Spleen (tissue), 11 donors: Measurements from ENCODE around the gene G6PC3. TPM values are rescaled to one million over a fixed set of nuclear protein-coding genes. Genes with fewer than 3 reads are reported as not detected.

Experiments used
- DNase-seq: peaks from one replicate; pipeline ENCODE4 v3.0.0-alpha.2; 2020
- H3K27ac ChIP-seq, 8 donors: fragments of 200-600 bp; sonication (generic) in 7 of 8; 1 replicate in 4 of 8; 2 replicates in 4 of 8; pipeline versions ENCODE4 v1.5.0 to v1.8.0; 2016 to 2021; ENCODE audit warnings: inconsistent platforms in 4 of 8, mild to moderate bottlenecking in 4 of 8, moderate library complexity in 1 of 8
- H3K27me3 ChIP-seq, 7 donors: fragments of 200-600 bp; sonication (generic) in 6 of 7; replicated peaks in 1 of 7; 1 replicate in 4 of 7; 2 replicates in 3 of 7; pipeline versions ENCODE4 v1.5.0 to v1.8.0; 2016 to 2021; ENCODE audit warnings: inconsistent platforms in 3 of 7, mild to moderate bottlenecking in 1 of 7
- H3K36me3 ChIP-seq, 6 donors: fragments of 200-600 bp; sonication (generic) in 5 of 6; 1 replicate in 4 of 6; 2 replicates in 2 of 6; pipeline versions ENCODE4 v1.5.0 to v1.8.0; 2016 to 2021; ENCODE audit warnings: inconsistent platforms in 2 of 6
- H3K4me1 ChIP-seq, 6 donors: fragments of 200-600 bp; sonication (generic) in 5 of 6; 1 replicate in 3 of 6; 2 replicates in 3 of 6; pipeline versions ENCODE4 v1.5.0 to v1.8.0; 2016 to 2021; ENCODE audit warnings: inconsistent platforms in 3 of 6
- H3K4me3 ChIP-seq, 8 donors: fragments of 200-600 bp; sonication (generic) in 7 of 8; 1 replicate in 4 of 8; 2 replicates in 4 of 8; pipeline versions ENCODE4 v1.5.0 to v1.8.0; 2016 to 2021; ENCODE audit warnings: inconsistent platforms in 4 of 8, mild to moderate bottlenecking in 4 of 8, moderate library complexity in 2 of 8
- H3K9me3 ChIP-seq, 8 donors: fragments of 200-600 bp; sonication (generic) in 7 of 8; 1 replicate in 4 of 8; 2 replicates in 4 of 8; pipeline versions ENCODE4 v1.5.0 to v1.8.0; 2016 to 2021; ENCODE audit warnings: inconsistent platforms in 4 of 8
- POLR2A ChIP-seq, 3 donors: fragments of 450-650 bp; IDR thresholded peaks; one replicate each; pipeline ENCODE4 v1.5.1; 2017; ENCODE audit warnings: antibody characterized with exemption in 3 of 3, mild to moderate bottlenecking in 1 of 3
- POLR2AphosphoS5 ChIP-seq, 3 donors: sonication (generic); formaldehyde crosslinking; IDR thresholded peaks; one replicate each; pipeline ENCODE4 v1.5.1; 2017; ENCODE audit warnings: antibody characterized with exemption in 3 of 3
- WGBS, 5 donors: extraction: QIAGEN DNeasy Blood & Tissue Kit in 3 of 5; methylation state at CpG; one replicate each; pipeline versions ENCODE4 v1.1.5 to v1.1.7; 2013 to 2018; 5-methylcytosine and 5-hydroxymethylcytosine counted together
- intact Hi-C: fragments of 100-400 bp; cut with DNase I; formaldehyde crosslinking; loops from one replicate; pipeline ENCODE4 v1.15.0; 2023; ENCODE audit warnings: low total_unique reads
- polyA plus RNA-seq, 3 donors: library from polyadenylated mRNA; stranded (reverse); fragments of 200-250 nt; gene quantifications; one replicate each; pipeline ENCODE4 v1.2.1, GENCODE V29; 2013
- total RNA-seq, 7 donors: library from RNA; depleted of rRNA in 3 of 7; stranded (reverse); fragments of >200 nt in 3 of 7; fragmentation: NEBNext Ultra II Directional in 4 of 7; extraction: Animal tissue kit (Norgen Biotek cat#: 25700) in 4 of 7; gene quantifications; one replicate each; pipeline versions ENCODE4 v1.1.0 to v1.2.1, GENCODE V29; 2016 to 2021
- TF ChIP-seq, protein P1 (sequence below), 11 experiments: fragments of 200-600 bp in 7 of 11; fragments of 450-650 bp in 4 of 11; sonication (generic) in 4 of 11; IDR thresholded peaks in 8 of 11; conservative IDR thresholded peaks in 3 of 11; 1 replicate in 7 of 11; 2 replicates in 4 of 11; pipeline versions ENCODE4 v1.4.0 to v1.8.0; 2016 to 2021; ENCODE audit warnings: antibody characterized with exemption in 11 of 11, inconsistent platforms in 4 of 11, mild to moderate bottlenecking in 1 of 11
- donor health status: healthy with polysubstance abuse.
- donor health status: DM: no; HTN: no; CAD: no; lungs with moderate emphysema.
- donor health status: DM: no; HTN: no; CAD: no.
- donor health status: Bipolar disorder and iron deficiency.
- donor health status: healthy.
- donor health status: DM: no; HTN: no; CAD: no.
- donor health status: DM: yes; HTN: yes; CAD: no.

G6PC3 gene
- total and polyA plus RNA-seq, 10 donors: 24.9 to 49.2 (median 37.3) TPM

DNA sequence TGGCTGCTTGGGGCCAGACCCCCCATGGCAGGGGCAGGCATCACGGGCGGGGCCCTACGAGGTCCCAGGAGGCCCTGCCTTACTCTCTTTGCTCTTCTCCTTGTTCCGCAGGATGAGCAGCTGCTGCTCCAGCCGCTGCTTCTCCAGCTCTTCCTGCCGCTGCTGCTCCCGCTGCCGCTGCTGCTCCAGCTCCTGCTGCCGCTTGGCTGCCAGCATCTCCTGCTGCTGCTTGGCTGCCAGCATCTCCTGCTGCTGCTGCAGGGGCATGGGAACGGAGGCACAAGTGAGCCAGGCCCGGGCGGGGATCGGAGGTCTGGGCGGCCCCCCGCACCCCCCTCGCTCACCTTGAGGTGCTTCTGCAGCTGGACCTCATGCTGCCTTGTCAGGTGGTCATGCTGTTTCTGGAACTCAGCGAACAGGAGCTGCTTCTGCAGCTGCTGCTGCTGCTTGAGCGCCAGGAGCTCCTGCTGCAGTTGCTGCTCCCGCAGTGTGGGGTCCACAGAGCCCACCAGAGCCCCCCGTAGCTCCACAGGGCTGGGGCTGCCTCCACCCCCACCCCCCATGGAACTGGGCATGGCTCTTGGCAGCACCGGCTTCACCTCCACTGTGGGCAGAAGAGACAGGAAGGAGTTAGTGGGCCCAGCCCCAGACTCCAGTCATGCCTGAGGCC lies 22.8 kb downstream of the G6PC3 start:
- 90 to 94% (median 93%) methylated on average over 10 to 21 of the region's 21 CpGs for WGBS, 5 donors
- TF ChIP-seq POLR2AphosphoS5 (IDR thresholded peaks at IDR 0.05) (peak in 1 of 3 donors; percentile 57), POLR2A (IDR thresholded peaks at IDR 0.05) (no peak)
- TF ChIP-seq, protein P1, sequence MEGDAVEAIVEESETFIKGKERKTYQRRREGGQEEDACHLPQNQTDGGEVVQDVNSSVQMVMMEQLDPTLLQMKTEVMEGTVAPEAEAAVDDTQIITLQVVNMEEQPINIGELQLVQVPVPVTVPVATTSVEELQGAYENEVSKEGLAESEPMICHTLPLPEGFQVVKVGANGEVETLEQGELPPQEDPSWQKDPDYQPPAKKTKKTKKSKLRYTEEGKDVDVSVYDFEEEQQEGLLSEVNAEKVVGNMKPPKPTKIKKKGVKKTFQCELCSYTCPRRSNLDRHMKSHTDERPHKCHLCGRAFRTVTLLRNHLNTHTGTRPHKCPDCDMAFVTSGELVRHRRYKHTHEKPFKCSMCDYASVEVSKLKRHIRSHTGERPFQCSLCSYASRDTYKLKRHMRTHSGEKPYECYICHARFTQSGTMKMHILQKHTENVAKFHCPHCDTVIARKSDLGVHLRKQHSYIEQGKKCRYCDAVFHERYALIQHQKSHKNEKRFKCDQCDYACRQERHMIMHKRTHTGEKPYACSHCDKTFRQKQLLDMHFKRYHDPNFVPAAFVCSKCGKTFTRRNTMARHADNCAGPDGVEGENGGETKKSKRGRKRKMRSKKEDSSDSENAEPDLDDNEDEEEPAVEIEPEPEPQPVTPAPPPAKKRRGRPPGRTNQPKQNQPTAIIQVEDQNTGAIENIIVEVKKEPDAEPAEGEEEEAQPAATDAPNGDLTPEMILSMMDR (IDR thresholded peaks at IDR 0.05 in 8 of 11, conservative IDR thresholded peaks at IDR 0.05 in 3 of 11): no peak
- peaks cover 3 to 60% (median 50%) of the 10 kb centered on the region in 6 donors for H3K36me3 ChIP-seq

DNA sequence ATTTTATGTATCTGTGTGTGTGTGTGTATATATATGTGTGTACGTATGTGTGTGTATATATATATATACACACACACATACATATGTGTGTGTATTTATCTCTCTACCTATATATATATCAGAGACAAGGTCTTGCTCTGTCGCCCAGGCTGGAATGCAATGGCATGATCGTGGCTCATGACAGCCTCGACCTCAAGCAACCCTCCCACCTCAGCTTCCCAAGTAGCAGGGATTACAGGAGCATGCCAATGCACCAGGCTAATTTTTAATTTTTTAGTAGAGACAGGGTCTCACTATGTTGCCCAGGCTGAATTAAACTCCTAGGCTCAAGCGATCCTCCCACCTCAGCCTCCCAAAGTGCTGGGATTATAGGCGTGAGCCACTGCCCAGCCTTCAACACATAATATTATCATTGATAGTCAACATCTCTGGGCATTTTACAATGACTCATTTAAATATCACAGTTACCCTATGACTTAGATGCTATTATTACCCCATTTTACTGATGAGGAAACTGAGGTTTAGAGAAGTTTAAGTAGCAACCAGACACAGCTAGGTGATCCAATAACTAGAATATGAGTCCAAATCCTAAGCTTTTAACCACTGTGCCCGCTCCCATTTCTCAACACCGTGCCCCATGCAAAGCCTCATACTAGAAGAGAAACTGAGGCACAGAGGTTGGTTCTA lies 24.3 kb downstream of the G6PC3 start:
- H3K4me1 ChIP-seq: peaks cover 20 to 58% (median 46%) of the 10 kb centered on the region in 6 donors
- no peaks in the 10 kb centered on the region for H3K27me3 ChIP-seq
- H3K9me3 ChIP-seq: no peaks in the 10 kb centered on the region
- TF ChIP-seq POLR2AphosphoS5 (IDR thresholded peaks at IDR 0.05): no peak
- TF ChIP-seq POLR2A (IDR thresholded peaks at IDR 0.05): no peak
- TF ChIP-seq, protein P1 (IDR thresholded peaks at IDR 0.05 in 8 of 11, conservative IDR thresholded peaks at IDR 0.05 in 3 of 11): no peak
- H3K27ac ChIP-seq: peak overlapping the region in 7 of 8 donors; percentile 85 to 90 (median 87)
- WGBS, 5 donors: 80 to 85% (median 80%) methylated on average over 8 of the region's 8 CpGs
- peaks cover 3 to 49% (median 39%) of the 10 kb centered on the region in 6 donors for H3K36me3 ChIP-seq
- intact Hi-C loops: no loop called here
- peak overlapping the region in 2 of 8 donors; percentile 8 to 49 for H3K4me3 ChIP-seq
- DNase-seq: no peak

More for the DNA sequence above, 22.8 kb downstream of the G6PC3 start:
- Histone ChIP-seq H3K4me3 (no peak overlapping the region), H3K4me1 (peaks cover 19 to 44% (median 37%) of the 10 kb centered on the region in 6 donors), H3K27ac (no peak overlapping the region), H3K27me3 (no peaks in the 10 kb centered on the region), H3K9me3 (no peaks in the 10 kb centered on the region)
- intact Hi-C loops: no loop called here
- DNase-seq: no peak

DNA sequence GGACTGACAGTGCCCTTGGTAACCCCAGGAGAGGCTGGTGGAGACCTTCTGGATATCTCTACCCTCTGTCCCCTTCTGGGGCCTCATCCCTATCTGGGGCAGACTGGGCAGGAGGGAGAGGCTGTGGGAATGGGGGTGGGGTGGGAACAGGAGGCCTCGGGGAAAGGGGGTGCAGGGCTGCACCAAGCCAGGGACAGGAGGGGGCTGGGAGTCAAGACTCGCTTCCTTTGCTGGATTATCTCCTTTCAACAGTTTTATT lies 24.8 kb downstream of the G6PC3 start:
- Histone ChIP-seq H3K4me3 (peak overlapping the region in 3 of 8 donors; percentile 8 to 49 (median 11)), H3K36me3 (peaks cover 3 to 49% (median 35%) of the 10 kb centered on the region in 6 donors), H3K4me1 (peaks cover 20 to 62% (median 49%) of the 10 kb centered on the region in 6 donors), H3K27me3 (no peaks in the 10 kb centered on the region), H3K27ac (peak overlapping the region in 7 of 8 donors; percentile 85 to 90 (median 87)), H3K9me3 (no peaks in the 10 kb centered on the region)
- TF ChIP-seq POLR2AphosphoS5 (IDR thresholded peaks at IDR 0.05): no peak
- TF ChIP-seq, protein P1 (IDR thresholded peaks at IDR 0.05 in 8 of 11, conservative IDR thresholded peaks at IDR 0.05 in 3 of 11): no peak
- TF ChIP-seq POLR2A (IDR thresholded peaks at IDR 0.05): no peak
- 2 to 20% (median 11%) methylated on average over 2 of the region's 2 CpGs for WGBS, 5 donors
- no peak for DNase-seq
- intact Hi-C loops: no loop called here
